ENCODE measurements around the gene R3HDM2. TPM values are rescaled to one million over a fixed set of nuclear protein-coding genes. Genes with fewer than 3 reads are reported as not detected.
"Not testable (repeated sequence)": the region's sequence is repeated elsewhere in the genome, so short reads cannot be mapped to it uniquely, and the experiment has no call there.

The R3HDM2 gene
- total RNA-seq, 1 donor from 2014 or later: 65.1 TPM

- intact Hi-C loops (cut with micrococcal nuclease): loop anchor here (2.0 kb wide), 1 partner anchor 188 kb away; no protein-coding TSS in a partner anchor
These were observed 522 bp downstream of the R3HDM2 start for GRCh38 chr12:57430112-57430930.

GRCh38 chr12:57429473-57430111 lies 1.3 kb downstream of the R3HDM2 start:
- intact Hi-C loops (cut with micrococcal nuclease): loop anchor here (2.0 kb wide), 1 partner anchor 187 kb away; no protein-coding TSS in a partner anchor

GRCh38 chr12:57428965-57429364 lies 1.9 kb downstream of the R3HDM2 start:
- intact Hi-C loops (cut with micrococcal nuclease): no loop called here

- intact Hi-C loops (cut with micrococcal nuclease): not testable (repeated sequence)
These were observed 3.9 kb downstream of the R3HDM2 start for GRCh38 chr12:57426948-57427347.

- intact Hi-C loops (cut with micrococcal nuclease): no loop called here
These were observed 10.4 kb downstream of the R3HDM2 start for GRCh38 chr12:57420482-57420881.

GRCh38 chr12:57419495-57419894 lies 11.3 kb downstream of the R3HDM2 start:
- intact Hi-C loops (cut with micrococcal nuclease): no loop called here

GRCh38 chr12:57418255-57418654 lies 12.6 kb downstream of the R3HDM2 start:
- intact Hi-C loops (cut with micrococcal nuclease): no loop called here

GRCh38 chr12:57416039-57416996 lies 14.5 kb downstream of the R3HDM2 start:
- intact Hi-C loops (cut with micrococcal nuclease): no loop called here

- intact Hi-C loops (cut with micrococcal nuclease): no loop called here
These were observed 15.8 kb downstream of the R3HDM2 start for GRCh38 chr12:57415088-57415487.

GRCh38 chr12:57414160-57414559 lies 16.7 kb downstream of the R3HDM2 start:
- intact Hi-C loops (cut with micrococcal nuclease): not testable (repeated sequence)

GRCh38 chr12:57410534-57410933 lies 20.3 kb downstream of the R3HDM2 start:
- intact Hi-C loops (cut with micrococcal nuclease): no loop called here

GRCh38 chr12:57404966-57405640 lies 25.7 kb downstream of the R3HDM2 start:
- intact Hi-C loops (cut with micrococcal nuclease): no loop called here

GRCh38 chr12:57402156-57402555 lies 28.7 kb downstream of the R3HDM2 start:
- intact Hi-C loops (cut with micrococcal nuclease): not testable (repeated sequence)

GRCh38 chr12:57401165-57401564 lies 29.7 kb downstream of the R3HDM2 start:
- intact Hi-C loops (cut with micrococcal nuclease): no loop called here

GRCh38 chr12:57399718-57400463 lies 31.0 kb downstream of the R3HDM2 start:
- intact Hi-C loops (cut with micrococcal nuclease): not testable (repeated sequence)

- intact Hi-C loops (cut with micrococcal nuclease): no loop called here
These were observed 33.4 kb downstream of the R3HDM2 start for GRCh38 chr12:57397441-57397840.

GRCh38 chr12:57395121-57395520 lies 35.7 kb downstream of the R3HDM2 start:
- intact Hi-C loops (cut with micrococcal nuclease): no loop called here

GRCh38 chr12:57390174-57390573 lies 40.7 kb downstream of the R3HDM2 start:
- intact Hi-C loops (cut with micrococcal nuclease): no loop called here

- intact Hi-C loops (cut with micrococcal nuclease): no loop called here
These were observed 41.8 kb downstream of the R3HDM2 start for GRCh38 chr12:57389033-57389432.

GRCh38 chr12:57388425-57388824 lies 42.4 kb downstream of the R3HDM2 start:
- intact Hi-C loops (cut with micrococcal nuclease): no loop called here

Data from T-helper 2 cell treated with Interferon-gamma antibody and Interleukin-4, amounts not matched to agents 100 ng/mL and 5 ng/mL, for 36 hours (primary cell).